Caki2 (cell line): ENCODE measurements around the gene AHI1. TPM values are rescaled to one million over a fixed set of nuclear protein-coding genes. Genes with fewer than 3 reads are reported as not detected.
"Not testable (repeated sequence)": the region's sequence is repeated elsewhere in the genome, so short reads cannot be mapped to it uniquely, and the experiment has no call there.

Source experiments
- DNase-seq: peaks from one replicate; pipeline ENCODE4 v3.0.0-alpha.2; 2015; ENCODE audit warnings: low read depth
- in situ Hi-C: cut with HindIII; loops from 2 replicates; pipeline ENCODE4 v1.10.0; 2016; ENCODE audit warnings: low sequenced_read_pairs, low pct_unique_long_range_greater_than_20kb, mixed read lengths
- total RNA-seq: library from RNA; depleted of rRNA; stranded (reverse); fragments of >200 nt; shearing (Covaris generic); gene quantifications from 2 replicates; pipeline ENCODE4 v1.2.3, GENCODE V29; 2014; ENCODE audit warnings: low replicate concordance

The AHI1 gene
- total RNA-seq, 1 experiment from 2014 or later, result 11.7 TPM

- in situ Hi-C loops, result no loop called here
- DNase-seq, result no peak
Measured at GRCh38 chr6:135517527-135517926, 20.0 kb upstream of the AHI1 start.

GRCh38 chr6:135514706-135515105 lies 17.2 kb upstream of the AHI1 start:
- DNase-seq, result no peak
- in situ Hi-C loops, result no loop called here

GRCh38 chr6:135506270-135506997 lies 8.9 kb upstream of the AHI1 start:
- in situ Hi-C loops, result no loop called here
- DNase-seq, result peak; percentile 15

GRCh38 chr6:135505648-135506047 lies 8.1 kb upstream of the AHI1 start:
- in situ Hi-C loops, result no loop called here
- no peak for DNase-seq

GRCh38 chr6:135505222-135505621 lies 7.7 kb upstream of the AHI1 start:
- DNase-seq, result no peak
- in situ Hi-C loops, result no loop called here

- in situ Hi-C loops, result no loop called here
- no peak for DNase-seq
Measured at GRCh38 chr6:135504734-135505133, 7.2 kb upstream of the AHI1 start.

GRCh38 chr6:135503703-135504475 lies 6.3 kb upstream of the AHI1 start:
- in situ Hi-C loops, result no loop called here
- no peak for DNase-seq

DNA sequence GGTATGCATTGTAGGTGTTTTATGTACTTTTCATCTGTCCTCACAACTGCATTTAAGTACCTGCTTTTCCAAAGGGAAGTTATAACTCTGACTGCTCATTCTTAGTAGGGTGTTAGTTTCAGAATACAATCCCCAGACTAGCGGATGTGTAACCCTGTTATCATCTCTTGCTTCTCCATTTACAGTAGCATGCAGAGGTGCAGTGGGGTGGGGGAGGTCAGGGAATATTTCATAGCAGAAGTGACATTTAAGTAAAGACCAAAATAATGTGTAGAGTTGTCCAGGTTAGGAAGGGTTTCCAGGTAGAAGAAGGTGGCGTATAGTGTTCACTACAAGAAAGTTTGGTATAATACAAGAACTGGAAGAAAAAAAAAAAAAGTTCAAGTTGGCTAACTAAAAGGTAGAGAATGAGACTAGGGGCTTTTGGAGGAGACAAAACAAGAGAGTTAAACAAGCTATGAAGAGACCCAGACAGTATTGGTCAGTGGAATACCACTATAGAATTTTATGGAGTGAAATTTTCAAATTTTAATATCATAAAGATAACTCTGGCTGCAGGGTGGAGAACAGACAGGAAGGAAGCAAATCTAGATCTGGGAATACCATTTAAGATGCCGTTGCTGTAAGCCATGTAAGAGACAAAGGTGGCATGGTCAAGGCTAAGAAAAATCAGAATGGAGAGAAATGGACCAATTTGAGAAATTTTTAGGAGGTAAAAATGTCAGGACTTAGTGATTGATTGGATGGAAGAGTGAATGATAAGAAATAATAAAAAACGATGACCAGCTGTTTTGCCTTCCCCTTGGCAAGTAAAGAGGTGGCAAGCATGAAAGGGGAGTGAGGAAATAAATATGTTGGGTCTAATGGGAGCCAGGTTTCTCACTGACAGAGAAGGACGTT lies 2.2 kb upstream of the AHI1 start:
- in situ Hi-C loops, result no loop called here
- DNase-seq, result no peak

GRCh38 chr6:135498185-135498841 lies 773 bp upstream of the AHI1 start:
- in situ Hi-C loops, result no loop called here
- peak; percentile 82 for DNase-seq

DNA sequence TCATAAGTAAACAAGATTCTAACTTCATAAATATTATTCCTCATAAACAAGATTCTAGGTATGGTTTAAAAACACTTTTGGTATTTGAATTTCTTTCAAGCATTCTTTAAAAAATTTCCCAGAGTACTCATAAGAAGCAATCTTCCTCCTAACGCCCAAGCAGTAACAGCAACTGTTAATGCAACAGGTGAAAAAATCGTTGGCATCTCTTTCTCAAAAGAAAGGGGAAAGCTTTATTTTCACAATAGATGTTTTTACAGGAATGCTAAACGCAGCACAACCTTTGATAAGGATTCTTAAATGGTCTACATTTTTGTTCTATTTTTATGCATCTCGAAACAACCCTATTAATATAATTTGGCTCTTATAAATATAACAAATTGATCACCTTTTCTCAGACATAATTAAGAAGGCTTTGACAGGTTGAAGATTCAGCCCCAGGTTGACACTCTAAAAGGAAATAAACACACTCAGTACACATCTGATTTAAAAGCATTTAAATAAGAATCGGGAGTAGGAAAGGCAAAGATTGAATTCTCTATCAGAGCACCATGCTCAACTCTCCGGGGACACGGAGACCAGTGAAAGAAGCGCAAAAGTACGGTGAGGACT lies 634 bp downstream of the AHI1 start:
- in situ Hi-C loops, result no loop called here
- no peak for DNase-seq

DNA sequence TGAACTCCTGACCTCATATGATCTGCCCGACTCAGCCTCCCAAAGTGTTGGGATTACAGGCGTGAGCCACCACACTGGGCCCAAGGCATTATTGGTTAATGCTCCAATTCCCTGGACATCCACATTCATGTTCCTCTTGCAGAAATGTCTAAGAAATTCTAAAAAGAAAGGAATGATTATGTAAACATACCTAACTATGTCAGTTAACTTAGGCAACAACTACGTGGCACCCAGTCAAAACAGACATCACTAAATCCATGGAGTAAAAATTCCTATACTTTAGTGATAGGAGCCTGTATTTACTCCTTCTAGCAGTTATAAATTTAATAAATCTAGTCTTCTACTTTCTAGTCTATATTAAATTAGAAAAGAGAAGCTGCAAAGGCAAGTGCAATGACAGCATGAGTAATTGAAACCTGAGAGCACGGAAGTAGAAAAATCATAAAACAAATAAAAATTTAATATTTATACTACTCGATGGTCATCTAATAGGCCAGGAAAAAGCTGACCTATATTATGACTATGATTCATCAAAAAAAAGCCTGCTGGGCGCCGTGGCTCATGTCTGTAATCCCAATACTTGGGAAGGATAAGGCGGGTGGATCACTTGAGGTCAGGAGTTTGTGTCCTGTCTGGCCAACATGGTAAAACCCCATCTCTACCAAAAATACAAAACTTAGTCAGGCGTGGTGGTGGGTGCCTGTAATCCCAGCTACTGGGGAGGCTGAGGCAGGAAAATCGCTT lies 4.2 kb downstream of the AHI1 start:
- no peak for DNase-seq
- in situ Hi-C loops, result no loop called here

- in situ Hi-C loops, result no loop called here
- no peak for DNase-seq
Measured at GRCh38 chr6:135490381-135490780, 7.2 kb downstream of the AHI1 start.

DNA sequence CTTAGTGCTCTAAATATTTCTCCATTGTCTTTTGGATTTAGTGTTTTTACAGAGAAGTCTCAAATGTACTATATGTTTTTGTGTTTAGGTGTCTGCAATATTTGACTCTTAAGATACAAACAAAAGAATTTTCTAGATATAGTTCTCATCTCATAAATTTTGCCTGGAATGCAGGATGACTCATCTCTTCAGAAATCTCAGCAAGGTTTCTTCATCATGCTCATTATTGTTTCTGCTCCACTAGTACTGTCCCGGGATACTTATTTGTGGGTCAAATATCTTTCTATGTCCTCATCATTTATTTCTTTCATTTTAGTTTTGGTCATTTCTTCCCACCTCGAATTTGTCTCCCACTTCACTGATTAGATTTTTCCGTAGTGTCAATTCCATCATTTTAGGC lies 9.5 kb downstream of the AHI1 start:
- DNase-seq, result no peak
- in situ Hi-C loops, result no loop called here

DNA sequence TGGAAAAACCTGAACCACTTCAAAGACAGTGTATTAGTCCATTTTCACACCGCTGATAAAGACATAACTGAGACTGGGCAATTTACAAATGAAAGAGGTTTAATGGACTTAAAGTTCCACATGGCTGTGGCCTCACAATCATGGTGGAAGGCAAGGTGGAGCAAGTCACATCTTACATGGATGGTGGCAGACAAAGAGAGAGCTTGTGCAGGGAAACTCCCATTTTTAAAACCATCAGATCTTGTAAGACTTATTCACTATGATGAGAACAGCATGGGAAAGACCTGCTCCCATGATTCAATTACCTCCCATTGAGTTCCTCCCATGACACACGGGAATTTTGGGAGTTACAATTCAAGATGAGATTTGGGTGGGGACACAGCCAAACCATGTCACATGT lies 13.6 kb downstream of the AHI1 start:
- DNase-seq, in situ Hi-C loops: not testable (repeated sequence)

GRCh38 chr6:135481783-135482369 lies 15.7 kb downstream of the AHI1 start:
- DNase-seq, result peak; percentile 33
- in situ Hi-C loops, result no loop called here

GRCh38 chr6:135479601-135480000 lies 17.9 kb downstream of the AHI1 start:
- in situ Hi-C loops, result no loop called here

GRCh38 chr6:135478626-135479025 lies 18.9 kb downstream of the AHI1 start:
- in situ Hi-C loops, result no loop called here
- DNase-seq, result no peak

More at GRCh38 chr6:135479601-135480000, 17.9 kb downstream of the AHI1 start:
- no peak for DNase-seq
